H1 (cell line): Measurements from ENCODE around the gene FKBP6. TPM values are rescaled to one million over a fixed set of nuclear protein-coding genes. Genes with fewer than 3 reads are reported as not detected.

Source experiments
- BACH1 ChIP-seq: IDR thresholded peaks from 2 replicates; pipeline ENCODE4 v1.6.1; 2012; ENCODE audit warnings: low read length, improper control_type of control experiment
- CBX8 ChIP-seq: fragments of 300-800, 300-1000 bp; sonication (generic); IDR thresholded peaks from 2 replicates; pipeline ENCODE4 v1.7.1; 2016; ENCODE audit warnings: low read depth, low read length, borderline replicate concordance
- CHD1 ChIP-seq: IDR thresholded peaks from 2 replicates; pipeline ENCODE4 v1.6.1; 2012; ENCODE audit warnings: low read depth, low read length, improper control_type of control experiment
- HDAC2 ChIP-seq, 2 experiments: fragments of 300-600 bp in 1 of 2; sonication (generic) in 1 of 2; IDR thresholded peaks; 2 replicates each; pipeline ENCODE4 v1.6.1; 2011 to 2012; ENCODE audit warnings: low read depth in 2 of 2, low read length in 2 of 2, mild to moderate bottlenecking in 2 of 2, moderate library complexity in 2 of 2, borderline replicate concordance in 1 of 2, inconsistent platforms in 1 of 2
- KDM4A ChIP-seq: IDR thresholded peaks from one replicate; pipeline ENCODE4 v1.7.1; 2012; ENCODE audit warnings: low read depth, mild to moderate bottlenecking, moderate library complexity, low read length, inconsistent platforms; ENCODE audit not compliant: severe bottlenecking
- NANOG ChIP-seq: IDR thresholded peaks from 2 replicates; pipeline ENCODE4 v1.6.1; 2011; ENCODE audit warnings: low read length, low read depth, mild to moderate bottlenecking, inconsistent platforms; ENCODE audit not compliant: insufficient read depth, poor library complexity, severe bottlenecking
- PHF8 ChIP-seq: fragments of 200-600 bp; sonication (generic); conservative IDR thresholded peaks from 2 replicates; pipeline ENCODE4 v1.7.1; 2012; ENCODE audit warnings: low read depth, mild to moderate bottlenecking, inconsistent platforms, low read length, moderate library complexity
- TEAD4 ChIP-seq: IDR thresholded peaks from 2 replicates; pipeline ENCODE4 v1.6.1; 2012; ENCODE audit warnings: low read depth, low read length, inconsistent platforms, mixed read lengths
- USF2 ChIP-seq: IDR thresholded peaks from 2 replicates; pipeline ENCODE4 v1.6.1; 2011; ENCODE audit warnings: low read length, improper control_type of control experiment
- polyA plus RNA-seq, 7 experiments: library from polyadenylated mRNA; depleted of rRNA in 3 of 7; stranded (reverse) in 5 of 7; unstranded in 2 of 7; fragments of >200 nt in 5 of 7; fragments of 200-250 nt in 2 of 7; gene quantifications; 1 replicate in 5 of 7; 2 replicates in 1 of 7; 4 replicates in 1 of 7; pipeline versions ENCODE4 v1.2.1 to v1.2.3, GENCODE V29; 2011 to 2013; ENCODE audit warnings: missing spikeins in 2 of 7, mixed read lengths in 2 of 7
- total RNA-seq: library from RNA; stranded (reverse); fragmentation: NEBNext Ultra II Directional; extraction: Animal tissue kit (Norgen Biotek cat#: 25700); gene quantifications from 2 replicates; pipeline ENCODE4 v1.2.1, GENCODE V29; 2021

Gene FKBP6
- total and polyA plus RNA-seq, 2 of the 8 experiments (the other 6 are each of a cell fraction or from before 2014, with no cell fraction given): 0.14 to 0.19 TPM

- TF ChIP-seq USF2: no peak
- TF ChIP-seq TEAD4: no peak
- no peak for TF ChIP-seq CHD1
- no peak for TF ChIP-seq NANOG
- TF ChIP-seq BACH1: no peak
- no peak for TF ChIP-seq PHF8
- no peak for TF ChIP-seq KDM4A
- no peak for TF ChIP-seq CBX8
- no peak for TF ChIP-seq HDAC2 (IDR thresholded peaks at IDR 0.05; ENCODE audit: borderline replicate concordance in 1 of 2, low read depth in 2 of 2, low read length in 2 of 2)
These were observed 31.3 kb downstream of the FKBP6 start (continued) for GRCh38 chr7:73359306-73359705.
